Activated naive CD4-positive, alpha-beta T cell treated with anti-CD3 and anti-CD28 coated beads, Interleukin-2, amount 10 ng/mL, durations not matched to agents 7 days and 5 days (primary cell): ENCODE measurements around the gene OR10D3.
"Not testable (repeated sequence)": the region's sequence is repeated elsewhere in the genome, so short reads cannot be mapped to it uniquely, and the experiment has no call there.

Experiments
- CTCF ChIA-PET: fragments of 350-600 bp; sonication (Branson Sonifier 250); formaldehyde crosslinking; loops from one replicate; lab custom pipeline; 2021; ENCODE audit warnings: antibody characterized with exemption; lab: Charles Lee
- DNase-seq: peaks from one replicate; pipeline ENCODE4 v3.0.0-alpha.2; 2020
- H3K27ac Mint-ChIP-seq: one replicate; pipeline ENCODE4 v1.8.0; 2021; ENCODE audit warnings: mild to moderate bottlenecking, moderate library complexity, mixed read lengths
- H3K27me3 Mint-ChIP-seq: one replicate; pipeline ENCODE4 v1.8.0; 2021; ENCODE audit warnings: mild to moderate bottlenecking, mixed read lengths
- H3K36me3 Mint-ChIP-seq: one replicate; pipeline ENCODE4 v1.8.0; 2021; ENCODE audit warnings: mixed read lengths
- H3K4me1 Mint-ChIP-seq: one replicate; pipeline ENCODE4 v1.8.0; 2021; ENCODE audit warnings: mixed read lengths
- H3K4me3 Mint-ChIP-seq: one replicate; pipeline ENCODE4 v1.8.0; 2021; ENCODE audit warnings: mild to moderate bottlenecking, moderate library complexity, mixed read lengths
- H3K9me3 Mint-ChIP-seq: one replicate; pipeline ENCODE4 v1.8.0; 2021; ENCODE audit warnings: mixed read lengths

OR10D3 gene

DNA sequence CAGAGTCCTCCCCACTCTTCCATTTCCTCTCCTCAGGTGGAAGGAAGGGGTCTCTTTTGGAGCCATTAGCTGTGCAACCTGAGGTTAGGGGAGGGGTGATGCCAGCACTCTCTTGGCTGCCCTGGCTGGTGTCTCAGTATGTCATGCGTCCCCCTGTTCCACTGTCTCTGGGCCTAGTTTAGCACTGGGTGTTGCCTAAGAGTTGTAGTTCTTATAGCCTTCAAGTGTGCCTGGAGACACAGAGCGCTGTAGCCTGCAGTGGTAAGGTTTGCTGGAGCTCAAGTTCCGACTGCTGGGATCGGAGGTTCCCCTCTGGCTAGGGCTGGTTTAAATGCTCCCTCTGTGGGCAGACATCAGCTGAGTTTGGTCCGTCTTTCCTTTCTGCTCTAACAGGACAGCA, 20.9 kb downstream of the OR10D3 start:
- CTCF ChIA-PET = no interaction called here

GRCh38 chr11:124207102-124207792, 24.1 kb downstream of the OR10D3 start:
- no peaks in the 10 kb centered on the region for H3K4me1 Mint-ChIP-seq
- no peak for DNase-seq
- H3K27me3 Mint-ChIP-seq = no peaks in the 10 kb centered on the region
- no peak overlapping the region for H3K27ac Mint-ChIP-seq
- no peak overlapping the region for H3K4me3 Mint-ChIP-seq
- no peaks in the 10 kb centered on the region for H3K9me3 Mint-ChIP-seq
- CTCF ChIA-PET = interaction anchor here (1.4 kb wide), 1 partner anchor 13 kb away, joined by 5 read pairs; no protein-coding TSS in a partner anchor
- H3K36me3 Mint-ChIP-seq = no peaks in the 10 kb centered on the region

More for the DNA sequence above, 20.9 kb downstream of the OR10D3 start:
- H3K27ac Mint-ChIP-seq = no peak overlapping the region
- H3K9me3 Mint-ChIP-seq = no peaks in the 10 kb centered on the region
- H3K36me3 Mint-ChIP-seq = no peaks in the 10 kb centered on the region
- no peaks in the 10 kb centered on the region for H3K4me1 Mint-ChIP-seq
- no peak overlapping the region for H3K4me3 Mint-ChIP-seq
- DNase-seq = no peak
- H3K27me3 Mint-ChIP-seq = no peaks in the 10 kb centered on the region

- H3K36me3 Mint-ChIP-seq = no peaks in the 10 kb centered on the region
- no peak overlapping the region for H3K27ac Mint-ChIP-seq
- no peak for DNase-seq
- no peak overlapping the region for H3K4me3 Mint-ChIP-seq
- H3K9me3 Mint-ChIP-seq = no peaks in the 10 kb centered on the region
- CTCF ChIA-PET = interaction anchor here (1.4 kb wide), 1 partner anchor 16 kb away, joined by 3 read pairs; no protein-coding TSS in a partner anchor
- no peaks in the 10 kb centered on the region for H3K27me3 Mint-ChIP-seq
- no peaks in the 10 kb centered on the region for H3K4me1 Mint-ChIP-seq
These were observed 26.7 kb downstream of the OR10D3 start for GRCh38 chr11:124209824-124210357.

GRCh38 chr11:124210421-124210820, 27.3 kb downstream of the OR10D3 start:
- Mint-ChIP-seq H3K4me3 (no peak overlapping the region), H3K9me3 (no peaks in the 10 kb centered on the region), H3K36me3 (no peaks in the 10 kb centered on the region), H3K4me1 (no peaks in the 10 kb centered on the region), H3K27me3 (no peaks in the 10 kb centered on the region), H3K27ac (no peak overlapping the region)
- CTCF ChIA-PET = interaction anchor here (1.4 kb wide), 1 partner anchor 16 kb away, joined by 3 read pairs; no protein-coding TSS in a partner anchor
- DNase-seq = no peak

- Mint-ChIP-seq H3K27ac (no peak overlapping the region), H3K4me1 (no peaks in the 10 kb centered on the region), H3K36me3 (no peaks in the 10 kb centered on the region), H3K4me3 (no peak overlapping the region), H3K9me3 (no peaks in the 10 kb centered on the region), H3K27me3 (no peaks in the 10 kb centered on the region)
- no peak for DNase-seq
- CTCF ChIA-PET = no interaction called here
These were observed 28.2 kb downstream of the OR10D3 start for GRCh38 chr11:124211321-124211720.

DNA sequence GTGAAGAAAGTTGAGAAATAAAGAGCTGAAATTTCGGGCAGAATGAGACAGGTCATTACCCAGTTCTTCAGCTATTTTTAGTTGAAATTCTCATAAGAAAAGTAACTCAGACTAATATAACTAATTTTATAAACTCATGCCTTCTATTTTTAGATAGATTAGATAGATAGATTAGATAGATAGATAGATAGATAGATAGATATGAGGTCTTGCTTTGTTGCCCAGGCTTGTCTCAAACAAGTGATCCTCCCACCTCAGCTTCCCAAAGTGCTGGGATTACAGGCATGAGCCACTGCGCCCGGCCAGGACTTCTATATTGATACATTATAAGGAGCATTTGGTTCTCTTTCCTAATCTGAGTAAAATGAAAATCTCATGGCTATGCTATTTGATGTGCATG, 30.9 kb downstream of the OR10D3 start:
- Mint-ChIP-seq H3K27me3 (no peaks in the 10 kb centered on the region), H3K4me3 (no peak overlapping the region), H3K4me1 (no peaks in the 10 kb centered on the region), H3K9me3 (no peaks in the 10 kb centered on the region), H3K36me3 (no peaks in the 10 kb centered on the region), H3K27ac (no peak overlapping the region)
- CTCF ChIA-PET = interaction anchor here (0.7 kb wide), 1 partner anchor 142 kb away, joined by 3 read pairs; no protein-coding TSS in a partner anchor
- no peak for DNase-seq

DNA sequence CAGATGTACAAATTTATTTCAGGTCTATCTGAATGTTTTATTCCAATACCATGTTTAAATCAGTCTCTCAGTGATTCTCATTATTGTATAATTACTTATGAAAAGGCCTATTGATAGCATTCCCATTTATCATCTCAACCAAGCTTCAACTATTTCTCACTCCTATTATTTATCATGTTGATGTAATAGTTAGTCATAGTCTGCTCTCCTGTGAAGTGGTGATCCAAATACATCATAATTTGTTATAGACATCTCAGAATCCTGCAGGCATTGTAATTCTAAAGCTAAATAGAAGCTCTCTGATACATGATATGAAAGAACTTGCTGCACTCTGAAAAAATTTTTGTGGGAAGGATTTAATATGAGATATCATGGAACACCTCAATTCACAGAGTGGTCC, 36.0 kb downstream of the OR10D3 start:
- no peaks in the 10 kb centered on the region for H3K36me3 Mint-ChIP-seq
- no peaks in the 10 kb centered on the region for H3K27me3 Mint-ChIP-seq
- no peak overlapping the region for H3K4me3 Mint-ChIP-seq
- CTCF ChIA-PET = no interaction called here
- no peaks in the 10 kb centered on the region for H3K4me1 Mint-ChIP-seq
- no peak overlapping the region for H3K27ac Mint-ChIP-seq
- no peak for DNase-seq
- no peaks in the 10 kb centered on the region for H3K9me3 Mint-ChIP-seq

DNA sequence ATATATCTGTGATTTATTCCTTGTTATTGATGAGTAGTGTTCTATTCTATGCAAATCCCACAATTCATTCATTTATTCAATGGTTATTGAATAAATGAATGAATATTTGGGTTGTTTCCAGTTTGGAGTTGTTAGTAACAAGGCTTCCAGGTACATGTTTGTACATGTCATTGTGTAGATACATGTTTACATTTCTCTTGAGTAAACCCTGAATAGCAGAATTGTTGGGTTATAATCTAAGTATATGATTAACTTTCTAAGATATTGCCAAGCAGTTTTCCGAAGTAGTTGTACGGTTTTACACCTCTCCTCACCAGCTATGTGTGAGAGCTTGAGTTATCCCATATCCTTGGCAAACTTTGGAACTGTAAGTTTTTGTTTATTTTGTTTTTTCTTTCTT, 39.3 kb downstream of the OR10D3 start:
- no peaks in the 10 kb centered on the region for H3K4me1 Mint-ChIP-seq
- CTCF ChIA-PET = no interaction called here
- H3K36me3 Mint-ChIP-seq = no peaks in the 10 kb centered on the region
- peaks cover 3% of the 10 kb centered on the region for H3K27me3 Mint-ChIP-seq
- H3K27ac Mint-ChIP-seq = no peak overlapping the region
- no peak for DNase-seq
- H3K4me3 Mint-ChIP-seq = no peak overlapping the region
- no peaks in the 10 kb centered on the region for H3K9me3 Mint-ChIP-seq

DNA sequence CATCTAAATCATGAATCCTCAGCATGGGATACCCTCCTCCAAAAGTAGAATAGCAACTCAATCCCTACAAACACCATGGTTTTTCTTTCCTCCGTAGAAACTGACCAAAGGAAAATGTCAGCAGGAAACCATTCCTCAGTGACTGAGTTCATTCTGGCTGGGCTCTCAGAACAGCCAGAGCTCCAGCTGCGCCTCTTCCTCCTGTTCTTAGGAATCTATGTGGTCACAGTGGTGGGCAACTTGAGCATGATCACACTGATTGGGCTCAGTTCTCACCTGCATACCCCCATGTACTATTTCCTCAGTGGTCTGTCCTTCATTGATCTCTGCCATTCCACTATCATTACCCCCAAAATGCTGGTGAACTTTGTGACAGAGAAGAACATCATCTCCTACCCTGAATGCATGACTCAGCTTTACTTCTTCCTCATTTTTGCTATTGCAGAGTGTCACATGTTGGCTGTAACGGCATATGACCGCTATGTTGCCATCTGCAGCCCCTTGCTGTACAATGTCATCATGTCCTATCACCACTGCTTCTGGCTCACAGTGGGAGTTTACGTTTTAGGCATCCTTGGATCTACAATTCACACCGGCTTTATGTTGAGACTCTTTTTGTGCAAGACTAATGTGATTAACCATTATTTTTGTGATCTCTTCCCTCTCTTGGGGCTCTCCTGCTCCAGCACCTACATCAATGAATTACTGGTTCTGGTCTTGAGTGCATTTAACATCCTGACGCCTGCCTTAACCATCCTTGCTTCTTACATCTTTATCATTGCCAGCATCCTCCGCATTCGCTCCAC, 41.7 kb downstream of the OR10D3 start:
- DNase-seq, H3K27me3 Mint-ChIP-seq, H3K4me1 Mint-ChIP-seq, H3K36me3 Mint-ChIP-seq, H3K9me3 Mint-ChIP-seq, H3K4me3 Mint-ChIP-seq, CTCF ChIA-PET, H3K27ac Mint-ChIP-seq: not testable (repeated sequence)

- Mint-ChIP-seq H3K9me3 (no peaks in the 10 kb centered on the region), H3K36me3 (no peaks in the 10 kb centered on the region), H3K4me1 (no peaks in the 10 kb centered on the region), H3K27me3 (peaks cover 3% of the 10 kb centered on the region), H3K4me3 (no peak overlapping the region), H3K27ac (no peak overlapping the region)
- CTCF ChIA-PET = no interaction called here
- DNase-seq = no peak
These were observed 42.3 kb downstream of the OR10D3 start for GRCh38 chr11:124225471-124225870.

GRCh38 chr11:124233376-124233775, 50.2 kb downstream of the OR10D3 start:
- CTCF ChIA-PET = no interaction called here
- Mint-ChIP-seq H3K27ac (no peak overlapping the region), H3K36me3 (no peaks in the 10 kb centered on the region), H3K9me3 (no peaks in the 10 kb centered on the region), H3K4me3 (no peak overlapping the region), H3K27me3 (no peaks in the 10 kb centered on the region), H3K4me1 (no peaks in the 10 kb centered on the region)
- DNase-seq = no peak
